ENCODE data around the gene TPP1. TPM values are rescaled to one million over a fixed set of nuclear protein-coding genes. Genes with fewer than 3 reads are reported as not detected.

Gene TPP1
- total RNA-seq, 4 donors from 2014 or later, result 15.4 to 34.9 (median 27.8) TPM

DNA sequence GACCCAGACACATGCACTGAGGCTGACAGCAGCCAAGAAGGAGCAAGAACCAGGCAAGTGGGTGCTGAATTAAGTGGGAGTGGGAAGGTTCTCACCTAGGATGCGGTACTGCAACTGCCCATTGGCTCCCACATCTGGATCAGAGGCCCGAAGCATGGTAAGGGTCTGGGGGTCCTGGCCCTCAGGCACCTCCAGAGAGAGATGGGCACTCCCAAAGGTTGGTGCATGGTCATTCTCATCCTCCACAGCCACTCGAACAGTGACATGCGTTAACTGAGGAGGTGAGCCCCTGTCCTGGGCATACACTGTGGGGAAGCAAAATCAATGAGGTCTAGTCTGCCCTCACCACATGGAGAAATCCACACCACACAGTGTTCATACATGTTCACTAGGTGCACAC, 9.3 kb upstream of the TPP1 start:
- no peak for DNase-seq
- peaks cover 0 to 77% (median 0%) of the 10 kb centered on the region in 3 donors for H3K36me3 ChIP-seq
- H3K4me3 ChIP-seq, result no peak overlapping the region
- no peaks in the 10 kb centered on the region for H3K9me3 ChIP-seq
- intact Hi-C loops (cut with DNase I), result no loop called here
- TF ChIP-seq, protein P1, sequence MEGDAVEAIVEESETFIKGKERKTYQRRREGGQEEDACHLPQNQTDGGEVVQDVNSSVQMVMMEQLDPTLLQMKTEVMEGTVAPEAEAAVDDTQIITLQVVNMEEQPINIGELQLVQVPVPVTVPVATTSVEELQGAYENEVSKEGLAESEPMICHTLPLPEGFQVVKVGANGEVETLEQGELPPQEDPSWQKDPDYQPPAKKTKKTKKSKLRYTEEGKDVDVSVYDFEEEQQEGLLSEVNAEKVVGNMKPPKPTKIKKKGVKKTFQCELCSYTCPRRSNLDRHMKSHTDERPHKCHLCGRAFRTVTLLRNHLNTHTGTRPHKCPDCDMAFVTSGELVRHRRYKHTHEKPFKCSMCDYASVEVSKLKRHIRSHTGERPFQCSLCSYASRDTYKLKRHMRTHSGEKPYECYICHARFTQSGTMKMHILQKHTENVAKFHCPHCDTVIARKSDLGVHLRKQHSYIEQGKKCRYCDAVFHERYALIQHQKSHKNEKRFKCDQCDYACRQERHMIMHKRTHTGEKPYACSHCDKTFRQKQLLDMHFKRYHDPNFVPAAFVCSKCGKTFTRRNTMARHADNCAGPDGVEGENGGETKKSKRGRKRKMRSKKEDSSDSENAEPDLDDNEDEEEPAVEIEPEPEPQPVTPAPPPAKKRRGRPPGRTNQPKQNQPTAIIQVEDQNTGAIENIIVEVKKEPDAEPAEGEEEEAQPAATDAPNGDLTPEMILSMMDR (IDR thresholded peaks at IDR 0.05), result no peak
- TF ChIP-seq POLR2A (IDR thresholded peaks at IDR 0.05), result no peak
- H3K4me1 ChIP-seq, result peaks cover 0 to 17% (median 0%) of the 10 kb centered on the region in 3 donors
- H3K27ac ChIP-seq, result no peak overlapping the region
- WGBS, 2 donors, result 91 to 93% methylated on average over 3 to 4 of the region's 4 CpGs
- H3K27me3 ChIP-seq, result peaks cover 0 to 34% (median 0%) of the 10 kb centered on the region in 4 donors

DNA sequence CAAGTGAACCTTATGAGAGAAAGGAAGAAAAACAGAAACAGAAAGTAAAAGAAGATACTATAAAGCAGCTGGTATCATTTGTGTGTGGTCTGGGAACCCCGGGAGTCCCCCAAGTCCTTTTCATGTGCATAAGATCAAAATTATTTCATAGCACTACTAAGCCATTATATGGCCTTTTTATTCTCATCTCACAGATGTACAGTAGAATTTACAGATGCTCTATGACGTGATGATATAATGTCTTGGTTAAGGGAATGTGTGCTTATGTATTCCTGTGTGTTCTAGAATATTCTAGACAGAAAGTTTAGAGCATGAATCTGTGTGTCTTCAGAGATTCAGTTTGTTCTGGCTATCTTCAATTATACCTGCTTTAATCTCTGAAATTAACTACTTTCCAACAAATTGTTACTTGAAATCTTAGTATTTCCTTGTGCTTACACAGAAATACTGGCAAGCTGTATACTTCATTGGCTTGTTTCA, 8.6 kb upstream of the TPP1 start:
- Histone ChIP-seq H3K9me3 (no peaks in the 10 kb centered on the region), H3K4me1 (peaks cover 0 to 17% (median 0%) of the 10 kb centered on the region in 3 donors), H3K36me3 (peaks cover 0 to 72% (median 0%) of the 10 kb centered on the region in 3 donors), H3K4me3 (no peak overlapping the region), H3K27ac (no peak overlapping the region), H3K27me3 (peaks cover 0 to 34% (median 0%) of the 10 kb centered on the region in 4 donors)
- TF ChIP-seq POLR2A (IDR thresholded peaks at IDR 0.05), result no peak
- TF ChIP-seq, protein P1 (IDR thresholded peaks at IDR 0.05), result no peak
- intact Hi-C loops (cut with DNase I), result no loop called here
- 51 to 63% methylated on average over 2 of the region's 2 CpGs for WGBS, 2 donors
- no peak for DNase-seq

DNA sequence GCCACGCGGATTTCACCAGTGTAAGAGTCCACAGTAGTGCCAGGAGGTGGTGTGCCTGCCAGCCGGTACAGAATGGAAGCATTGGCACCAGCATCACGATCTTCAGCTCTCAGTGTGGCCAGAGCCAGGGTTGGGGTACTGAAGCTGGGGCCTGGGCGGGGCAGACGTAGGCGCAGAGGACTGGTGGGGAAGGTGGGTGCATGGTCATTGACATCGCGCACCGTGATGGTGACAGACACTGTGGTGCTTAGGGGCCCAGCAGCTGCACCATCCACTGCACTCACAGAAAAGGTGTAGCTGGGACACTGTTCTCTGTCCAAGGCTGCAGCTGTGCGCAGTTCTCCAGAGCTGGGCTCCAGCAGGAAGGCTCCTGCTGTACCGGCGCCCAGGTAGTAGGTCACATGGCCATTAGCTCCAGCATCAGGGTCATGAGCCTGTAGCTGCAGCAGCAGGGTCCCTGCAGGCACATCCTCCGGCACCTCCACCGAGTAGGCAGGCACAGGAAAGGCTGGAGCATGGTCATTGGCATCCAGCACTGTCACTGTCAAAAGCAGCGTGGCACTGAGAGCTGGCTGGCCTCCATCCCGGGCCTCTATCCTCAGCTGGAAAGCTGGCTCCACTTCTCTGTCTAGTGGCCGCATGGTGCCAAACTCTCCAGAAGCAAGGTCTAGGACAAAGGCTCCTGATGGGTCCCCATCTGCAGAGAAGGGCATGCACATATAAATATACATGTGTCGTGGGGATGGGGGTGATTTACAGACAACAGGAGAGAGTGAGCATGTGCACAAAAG, 7.9 kb upstream of the TPP1 start:
- Histone ChIP-seq H3K9me3 (no peaks in the 10 kb centered on the region), H3K27me3 (peaks cover 0 to 32% (median 0%) of the 10 kb centered on the region in 4 donors), H3K4me1 (peaks cover 0 to 17% (median 0%) of the 10 kb centered on the region in 3 donors), H3K36me3 (peaks cover 0 to 66% (median 0%) of the 10 kb centered on the region in 3 donors), H3K4me3 (no peak overlapping the region), H3K27ac (no peak overlapping the region)
- TF ChIP-seq POLR2A (IDR thresholded peaks at IDR 0.05), result no peak
- TF ChIP-seq, protein P1 (IDR thresholded peaks at IDR 0.05), result no peak
- intact Hi-C loops (cut with DNase I), result no loop called here
- WGBS, 2 donors, result 45 to 65% methylated on average over 5 to 9 of the region's 19 CpGs
- DNase-seq, result no peak

DNA sequence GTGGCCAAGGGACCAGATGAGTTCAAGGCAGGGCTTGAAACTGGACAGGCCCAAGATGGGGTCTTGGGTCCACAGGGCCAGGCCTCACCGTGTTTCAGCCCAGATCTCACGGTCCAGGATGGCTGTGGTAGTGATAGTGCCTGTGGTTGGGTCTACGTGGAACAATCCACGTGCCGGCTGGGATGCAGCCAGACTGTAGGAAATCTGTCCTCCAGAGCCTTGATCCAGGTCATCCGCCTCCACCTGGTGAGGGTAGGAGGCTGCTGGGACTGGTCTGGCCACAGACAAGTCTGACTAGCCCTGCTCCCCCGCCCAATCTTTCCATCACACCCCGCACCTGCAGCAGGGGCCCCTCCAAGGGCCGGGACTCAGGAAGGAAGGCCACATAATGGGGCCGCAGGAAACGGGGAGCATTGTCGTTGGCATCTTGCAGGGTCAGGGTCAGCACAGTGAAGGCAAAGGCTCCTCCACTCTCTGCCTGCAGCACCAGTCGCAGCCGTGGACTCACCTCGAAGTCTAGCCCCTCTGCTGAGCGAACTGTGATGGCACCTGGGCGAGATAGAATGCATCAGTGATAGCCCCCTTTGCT, 6.7 kb upstream of the TPP1 start:
- intact Hi-C loops (cut with DNase I), result no loop called here
- H3K9me3 ChIP-seq, result no peaks in the 10 kb centered on the region
- H3K27me3 ChIP-seq, result peaks cover 0 to 22% (median 0%) of the 10 kb centered on the region in 4 donors
- no peak overlapping the region for H3K4me3 ChIP-seq
- no peak overlapping the region for H3K27ac ChIP-seq
- peaks cover 0 to 17% (median 0%) of the 10 kb centered on the region in 3 donors for H3K4me1 ChIP-seq
- TF ChIP-seq, protein P1 (IDR thresholded peaks at IDR 0.05), result no peak
- no peak for TF ChIP-seq POLR2A (IDR thresholded peaks at IDR 0.05)
- DNase-seq, result no peak
- 79 to 86% methylated on average over 6 to 9 of the region's 17 CpGs for WGBS, 2 donors
- peaks cover 0 to 56% (median 0%) of the 10 kb centered on the region in 3 donors for H3K36me3 ChIP-seq
